Vagina (tissue), 2 donors: ENCODE measurements around the gene CHRNB1. TPM values are rescaled to one million over a fixed set of nuclear protein-coding genes. Genes with fewer than 3 reads are reported as not detected.
A peak's percentile ranks its signal among the peaks of the same experiment; 100 is the strongest.

Source experiments
- DNase-seq, 2 donors: peaks; one replicate each; pipeline ENCODE4 v3.0.0-alpha.2; 2017; ENCODE audit errors: extremely low spot score in 2 of 2
- H3K27ac ChIP-seq: fragments of 200-600 bp; sonication (generic); one replicate; pipeline ENCODE4 v1.5.1; 2019
- H3K27me3 ChIP-seq: fragments of 200-600 bp; sonication (generic); one replicate; pipeline ENCODE4 v1.5.1; 2019
- H3K36me3 ChIP-seq, 2 donors: fragments of 200-600 bp; sonication (generic); one replicate each; pipeline ENCODE4 v1.5.1; 2017 to 2019
- H3K4me1 ChIP-seq: fragments of 200-600 bp; sonication (generic); one replicate; pipeline ENCODE4 v1.5.1; 2019
- H3K4me3 ChIP-seq, 2 donors: fragments of 200-600 bp; sonication (generic); 1 replicate in 1 of 2; 2 replicates in 1 of 2; pipeline ENCODE4 v1.5.1; 2016 to 2019
- H3K9me3 ChIP-seq: fragments of 200-600 bp; sonication (generic); one replicate; pipeline ENCODE4 v1.5.1; 2019
- CTCF ChIP-seq, 3 experiments: fragments of 450-650 bp in 2 of 3; fragments of 200-600 bp in 1 of 3; sonication (generic) in 1 of 3; IDR thresholded peaks; one replicate each; pipeline ENCODE4 v1.5.1; 2017 to 2019; ENCODE audit warnings: antibody characterized with exemption in 3 of 3, mild to moderate bottlenecking in 2 of 3, moderate library complexity in 2 of 3
- POLR2A ChIP-seq, 2 donors: fragments of 450-650 bp; IDR thresholded peaks; one replicate each; pipeline ENCODE4 v1.6.1; 2017; ENCODE audit warnings: antibody characterized with exemption in 2 of 2, mild to moderate bottlenecking in 2 of 2, moderate library complexity in 2 of 2
- POLR2AphosphoS5 ChIP-seq, 2 donors: sonication (generic); formaldehyde crosslinking; IDR thresholded peaks; one replicate each; pipeline ENCODE4 v1.9.0; 2017; ENCODE audit warnings: antibody characterized with exemption in 2 of 2, mild to moderate bottlenecking in 2 of 2, low read depth in 1 of 2; ENCODE audit not compliant: insufficient read depth in 1 of 2
- intact Hi-C: fragments of 100-400 bp; cut with DNase I; formaldehyde crosslinking; loops from one replicate; pipeline ENCODE4 v1.15.1; 2023
- total RNA-seq: library from RNA; depleted of rRNA; stranded (reverse); fragments of >200 nt; gene quantifications from one replicate; pipeline ENCODE4 v1.2.3, GENCODE V29; 2016

Gene CHRNB1
- total RNA-seq, 1 donor from 2014 or later = 5.9 TPM

- H3K4me3 ChIP-seq = peak overlapping the region; percentile 87 to 98
- intact Hi-C loops = loop anchor here (5.0 kb wide), 1 partner anchor 54 kb away; the partner anchor contains the start of gene KCTD11
- H3K4me1 ChIP-seq = peaks cover 34% of the 10 kb centered on the region
- H3K27me3 ChIP-seq = no peaks in the 10 kb centered on the region
- DNase-seq = no peak
- H3K27ac ChIP-seq = peak overlapping the region; percentile 98
- no peak for TF ChIP-seq POLR2AphosphoS5 (IDR thresholded peaks at IDR 0.05; ENCODE audit: insufficient read depth in 1 of 2, low read depth in 1 of 2)
- no peak for TF ChIP-seq CTCF (IDR thresholded peaks at IDR 0.05)
- no peak for TF ChIP-seq POLR2A (IDR thresholded peaks at IDR 0.05)
- no peaks in the 10 kb centered on the region for H3K9me3 ChIP-seq
- peaks cover 0 to 16% of the 10 kb centered on the region in 2 donors for H3K36me3 ChIP-seq
Measured at GRCh38 chr17:7406235-7406825, 38.5 kb upstream of the CHRNB1 start.

GRCh38 chr17:7407082-7407481 lies 37.8 kb upstream of the CHRNB1 start:
- Histone ChIP-seq H3K27me3 (no peaks in the 10 kb centered on the region), H3K36me3 (peaks cover 0 to 16% of the 10 kb centered on the region in 2 donors), H3K27ac (no peak overlapping the region), H3K9me3 (no peaks in the 10 kb centered on the region), H3K4me3 (no peak overlapping the region), H3K4me1 (peaks cover 34% of the 10 kb centered on the region)
- intact Hi-C loops = loop anchor here (5.0 kb wide), 1 partner anchor 55 kb away; the partner anchor contains the start of gene KCTD11
- TF ChIP-seq POLR2A (IDR thresholded peaks at IDR 0.05) (no peak), POLR2AphosphoS5 (IDR thresholded peaks at IDR 0.05; ENCODE audit: insufficient read depth in 1 of 2, low read depth in 1 of 2) (no peak), CTCF (IDR thresholded peaks at IDR 0.05) (no peak)
- no peak for DNase-seq

DNA sequence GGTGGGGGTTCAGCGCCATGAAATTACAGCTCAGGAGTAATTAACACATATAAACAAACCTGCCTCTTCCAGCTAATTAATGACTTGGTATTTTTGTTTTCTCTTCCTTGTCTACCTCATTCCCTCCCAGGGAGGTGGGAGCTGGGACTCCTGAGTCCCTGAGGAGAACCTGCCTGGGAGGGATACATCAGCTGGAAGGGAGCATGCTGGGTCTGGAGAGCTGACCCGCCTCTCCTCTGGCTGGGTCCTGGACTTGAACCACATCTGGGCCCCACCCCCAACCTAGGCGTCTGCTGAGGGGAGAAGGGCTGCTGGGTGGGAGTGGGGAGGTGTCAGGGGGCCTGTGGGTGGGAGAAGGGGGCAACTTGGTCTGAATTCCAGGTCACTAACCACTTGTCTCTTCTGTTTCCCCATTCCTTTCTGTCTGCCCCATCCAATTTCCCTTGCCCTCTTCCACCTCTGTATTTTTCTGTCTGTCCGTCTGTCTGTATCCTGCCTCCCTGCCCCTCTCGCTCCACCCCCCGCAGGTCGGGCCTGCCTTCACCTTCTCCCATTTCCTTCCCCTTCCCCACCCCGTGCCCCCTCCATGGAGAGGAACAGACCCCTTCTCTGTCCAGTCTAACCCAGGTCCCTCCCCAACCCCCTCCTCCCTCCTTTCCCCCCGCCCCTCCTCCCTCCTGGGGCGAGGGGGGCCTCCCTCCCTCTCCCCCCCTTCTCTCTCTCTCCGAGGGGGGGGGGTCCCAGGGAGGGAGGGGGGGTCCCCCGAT lies 37.2 kb upstream of the CHRNB1 start, which contains the start of gene NLGN2:
Gene NLGN2, plus strand, starts transcription at position 361 of the 767 bp plus-strand sequence. CDS start 411 bp downstream, outside the sequence.
- intact Hi-C loops = loop anchor here (5.0 kb wide), 1 partner anchor 55 kb away; the partner anchor contains the start of gene KCTD11
- Histone ChIP-seq H3K4me1 (peaks cover 30% of the 10 kb centered on the region), H3K36me3 (peaks cover 0 to 16% of the 10 kb centered on the region in 2 donors), H3K27ac (no peak within 1 kb of the TSS), H3K9me3 (no peaks in the 10 kb centered on the region), H3K4me3 (no peak within 1 kb of the TSS), H3K27me3 (no peaks in the 10 kb centered on the region)
- TF ChIP-seq POLR2A (IDR thresholded peaks at IDR 0.05) (no peak), POLR2AphosphoS5 (IDR thresholded peaks at IDR 0.05; ENCODE audit: insufficient read depth in 1 of 2, low read depth in 1 of 2) (no peak), CTCF (IDR thresholded peaks at IDR 0.05) (no peak)
- no peak for DNase-seq

DNA sequence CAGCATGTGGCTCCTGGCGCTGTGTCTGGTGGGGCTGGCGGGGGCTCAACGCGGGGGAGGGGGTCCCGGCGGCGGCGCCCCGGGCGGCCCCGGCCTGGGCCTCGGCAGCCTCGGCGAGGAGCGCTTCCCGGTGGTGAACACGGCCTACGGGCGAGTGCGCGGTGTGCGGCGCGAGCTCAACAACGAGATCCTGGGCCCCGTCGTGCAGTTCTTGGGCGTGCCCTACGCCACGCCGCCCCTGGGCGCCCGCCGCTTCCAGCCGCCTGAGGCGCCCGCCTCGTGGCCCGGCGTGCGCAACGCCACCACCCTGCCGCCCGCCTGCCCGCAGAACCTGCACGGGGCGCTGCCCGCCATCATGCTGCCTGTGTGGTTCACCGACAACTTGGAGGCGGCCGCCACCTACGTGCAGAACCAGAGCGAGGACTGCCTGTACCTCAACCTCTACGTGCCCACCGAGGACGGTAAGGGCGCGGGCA lies 36.6 kb upstream of the CHRNB1 start:
- H3K9me3 ChIP-seq = no peaks in the 10 kb centered on the region
- no peak overlapping the region for H3K27ac ChIP-seq
- TF ChIP-seq POLR2AphosphoS5 (IDR thresholded peaks at IDR 0.05; ENCODE audit: insufficient read depth in 1 of 2, low read depth in 1 of 2) (no peak), POLR2A (IDR thresholded peaks at IDR 0.05) (no peak), CTCF (IDR thresholded peaks at IDR 0.05) (no peak)
- no peak for DNase-seq
- H3K4me3 ChIP-seq = no peak overlapping the region
- peaks cover 0 to 16% of the 10 kb centered on the region in 2 donors for H3K36me3 ChIP-seq
- intact Hi-C loops = loop anchor here (5.0 kb wide), 1 partner anchor 56 kb away; the partner anchor contains the start of gene KCTD11
- H3K4me1 ChIP-seq = peaks cover 29% of the 10 kb centered on the region
- H3K27me3 ChIP-seq = no peaks in the 10 kb centered on the region
